ENCODE data around the gene PALM3. TPM values are rescaled to one million over a fixed set of nuclear protein-coding genes. Genes with fewer than 3 reads are reported as not detected.

The PALM3 gene
- total RNA-seq, 2 experiments from 2014 or later, result 0.25 TPM; not detected in 1

- ATAC-seq (ENCODE audit: poor library complexity), result no peak
Observed at GRCh38 chr19:14019100-14019499, 42.8 kb downstream of the PALM3 start.

GRCh38 chr19:14015524-14016035, 46.3 kb downstream of the PALM3 start:
- Mint-ChIP-seq H3K27ac (no peak overlapping the region), H3K9me3 (no peaks in the 10 kb centered on the region), H3K27me3 (no peaks in the 10 kb centered on the region), H3K4me1 (ENCODE audit: low read depth) (no peaks in the 10 kb centered on the region), H3K36me3 (ENCODE audit: low read depth) (no peaks in the 10 kb centered on the region), H3K4me3 (no peak overlapping the region)
- ATAC-seq (ENCODE audit: poor library complexity) (no peak), DNase-seq (peak in 1 of 14 experiments; percentile 12)
- Histone ChIP-seq H3K36me3 (ENCODE audit: insufficient read depth, low read length) (no peaks in the 10 kb centered on the region), H3K4me3 (ENCODE audit: low read length) (no peak overlapping the region), H3K4me1 (ENCODE audit: insufficient read depth, low read length) (peaks cover 3% of the 10 kb centered on the region), H3K27me3 (ENCODE audit: control insufficient read depth in 1 of 2, insufficient read depth in 2 of 2, low read length in 2 of 2) (no peaks in the 10 kb centered on the region), H3K27ac (ENCODE audit: low read depth in 1 of 2, low read length in 2 of 2) (no peak overlapping the region), H3K9me3 (ENCODE audit: control insufficient read depth in 1 of 2, insufficient read depth in 1 of 2, low read length in 2 of 2) (no peaks in the 10 kb centered on the region)
- TF ChIP-seq CTCF (IDR thresholded peaks at IDR 0.05), result no peak
- ChIA-PET CTCF (no interaction called here), POLR2A (interaction anchor here (0.7 kb wide), 1 partner anchor 9 kb away, joined by 3 read pairs; the partner anchor contains the start of gene RFX1)
- intact Hi-C loops (cut with DNase I, micrococcal nuclease), result no loop called here

More at GRCh38 chr19:14019100-14019499, 42.8 kb downstream of the PALM3 start:
- POLR2A ChIA-PET, result interaction anchor here (0.6 to 2.8 kb wide), 3 partner anchors 12 to 874 kb away, joined by 3 to 11 read pairs (median 3); partner anchors contain the start of genes IL27RA and RFX1
- Mint-ChIP-seq H3K27ac (no peak overlapping the region), H3K4me1 (ENCODE audit: low read depth) (peaks cover 8% of the 10 kb centered on the region), H3K9me3 (no peaks in the 10 kb centered on the region), H3K27me3 (no peaks in the 10 kb centered on the region), H3K36me3 (ENCODE audit: low read depth) (no peaks in the 10 kb centered on the region), H3K4me3 (no peak overlapping the region)
- no peak for TF ChIP-seq CTCF (IDR thresholded peaks at IDR 0.05)
- Histone ChIP-seq H3K4me1 (ENCODE audit: insufficient read depth, low read length) (peaks cover 13% of the 10 kb centered on the region), H3K27ac (ENCODE audit: low read depth in 1 of 2, low read length in 2 of 2) (no peak overlapping the region), H3K4me3 (ENCODE audit: low read length) (no peak overlapping the region), H3K36me3 (ENCODE audit: insufficient read depth, low read length) (no peaks in the 10 kb centered on the region), H3K9me3 (ENCODE audit: control insufficient read depth in 1 of 2, insufficient read depth in 1 of 2, low read length in 2 of 2) (no peaks in the 10 kb centered on the region), H3K27me3 (ENCODE audit: control insufficient read depth in 1 of 2, insufficient read depth in 2 of 2, low read length in 2 of 2) (no peaks in the 10 kb centered on the region)
- CTCF ChIA-PET, result interaction anchor here (1.5 kb wide), 1 partner anchor 30 kb away, joined by 4 read pairs; no protein-coding TSS in a partner anchor
- no peak for DNase-seq
- intact Hi-C loops (cut with DNase I, micrococcal nuclease), result no loop called here

GRCh38 chr19:14012378-14012915, 49.4 kb downstream of the PALM3 start:
- Mint-ChIP-seq H3K36me3 (ENCODE audit: low read depth) (no peaks in the 10 kb centered on the region), H3K27me3 (no peaks in the 10 kb centered on the region), H3K27ac (no peak overlapping the region), H3K9me3 (no peaks in the 10 kb centered on the region), H3K4me3 (no peak overlapping the region), H3K4me1 (ENCODE audit: low read depth) (no peaks in the 10 kb centered on the region)
- no peaks in the 10 kb centered on the region for H3K36me3 ChIP-seq (ENCODE audit: insufficient read depth, low read length)
- H3K27ac ChIP-seq (ENCODE audit: low read depth in 1 of 2, low read length in 2 of 2), result no peak overlapping the region
- intact Hi-C loops (cut with DNase I, micrococcal nuclease), result no loop called here
- ChIA-PET POLR2A (interaction anchor here (0.9 kb wide), 1 partner anchor 19 kb away, joined by 3 read pairs; the partner anchor contains the start of gene IL27RA), CTCF (no interaction called here)
- DNase-seq, result no peak
- TF ChIP-seq CTCF (IDR thresholded peaks at IDR 0.05), result no peak
- no peak for ATAC-seq (ENCODE audit: poor library complexity)
- no peak overlapping the region for H3K4me3 ChIP-seq (ENCODE audit: low read length)
- no peaks in the 10 kb centered on the region for H3K27me3 ChIP-seq (ENCODE audit: control insufficient read depth in 1 of 2, insufficient read depth in 2 of 2, low read length in 2 of 2)
- peaks cover 3% of the 10 kb centered on the region for H3K4me1 ChIP-seq (ENCODE audit: insufficient read depth, low read length)
- H3K9me3 ChIP-seq (ENCODE audit: control insufficient read depth in 1 of 2, insufficient read depth in 1 of 2, low read length in 2 of 2), result no peaks in the 10 kb centered on the region

Data from CD4-positive, alpha-beta T cell (primary cell).